HG03460 (cell line): Measurements from ENCODE around the gene TFAP2E.
A peak's percentile ranks its signal among the peaks of the same experiment; 100 is the strongest.

Experiments
- ATAC-seq: cut with Tn5 transposase; IDR thresholded peaks from one replicate; pipeline ENCODE4 v1.9.1; 2021; ENCODE audit not compliant: unreplicated experiment

Gene TFAP2E

GRCh38 chr1:35640380-35641232, 67.5 kb downstream of the TFAP2E start:
- no peak for ATAC-seq

GRCh38 chr1:35641233-35641866, 68.2 kb downstream of the TFAP2E start, which contains the start of gene PSMB2:
TSS of gene PSMB2 (minus strand) at chr1:35641526. CDS start at chr1:35641432, 94 bp downstream.
- ATAC-seq, result peak; percentile 86

- no peak for ATAC-seq
Observed at GRCh38 chr1:35642471-35642955, 69.4 kb downstream of the TFAP2E start.

GRCh38 chr1:35644204-35644603, 71.1 kb downstream of the TFAP2E start:
- ATAC-seq, result no peak
